Lower leg skin (tissue), 4 donors: ENCODE measurements around the gene CUTA. TPM values are rescaled to one million over a fixed set of nuclear protein-coding genes. Genes with fewer than 3 reads are reported as not detected.

Source experiments
- DNase-seq, 2 donors: peaks; one replicate each; pipeline ENCODE4 v3.0.0-alpha.2; 2019; ENCODE audit warnings: low spot score in 2 of 2
- H3K4me3 ChIP-seq: fragments of 200-600 bp; sonication (generic); 2 replicates; pipeline ENCODE4 v1.5.1; 2017; ENCODE audit warnings: mild to moderate bottlenecking, low read depth; ENCODE audit not compliant: poor library complexity, severe bottlenecking
- CTCF ChIP-seq, 3 donors: fragments of 450-650 bp; IDR thresholded peaks; one replicate each; pipeline ENCODE4 v1.5.1; 2016; ENCODE audit warnings: antibody characterized with exemption in 3 of 3, mild to moderate bottlenecking in 3 of 3, moderate library complexity in 2 of 3
- POLR2A ChIP-seq, 2 donors: fragments of 450-650 bp; IDR thresholded peaks; one replicate each; pipeline ENCODE4 v1.6.1; 2016 to 2017; ENCODE audit warnings: antibody characterized with exemption in 2 of 2, mild to moderate bottlenecking in 1 of 2, moderate library complexity in 1 of 2
- WGBS, 2 donors: methylation state at CpG; one replicate each; pipeline ENCODE4 v1.1.5; 2018; 5-methylcytosine and 5-hydroxymethylcytosine counted together
- intact Hi-C: fragments of 100-400 bp; cut with DNase I; formaldehyde crosslinking; loops from one replicate; pipeline ENCODE4 v1.15.0; 2023; ENCODE audit warnings: low total_unique reads
- total RNA-seq, 4 donors: library from RNA; depleted of rRNA; stranded (reverse); fragments of >200 nt; gene quantifications; one replicate each; pipeline ENCODE4 v1.1.0, GENCODE V29; 2016

Gene CUTA
- total RNA-seq, 4 donors from 2014 or later, result 96.5 to 162 (median 153) TPM

- intact Hi-C loops, result no loop called here
- 66 to 71% methylated on average over 3 of the region's 3 CpGs for WGBS, 2 donors
- no peak overlapping the region for H3K4me3 ChIP-seq
- DNase-seq, result no peak
- TF ChIP-seq CTCF (IDR thresholded peaks at IDR 0.05), result no peak
- no peak for TF ChIP-seq POLR2A (IDR thresholded peaks at IDR 0.05)
Measured at GRCh38 chr6:33450434-33450833, 32.5 kb upstream of the CUTA start.

- intact Hi-C loops, result no loop called here
- TF ChIP-seq POLR2A (IDR thresholded peaks at IDR 0.05) (no peak), CTCF (IDR thresholded peaks at IDR 0.05) (no peak)
- no peak for DNase-seq
- WGBS, 2 donors, result 91 to 95% methylated on average over 10 of the region's 10 CpGs
- no peak overlapping the region for H3K4me3 ChIP-seq
Measured at GRCh38 chr6:33446356-33446755, 28.4 kb upstream of the CUTA start.

- 79 to 84% methylated on average over 3 of the region's 3 CpGs for WGBS, 2 donors
- H3K4me3 ChIP-seq, result no peak overlapping the region
- intact Hi-C loops, result no loop called here
- no peak for TF ChIP-seq CTCF (IDR thresholded peaks at IDR 0.05)
- TF ChIP-seq POLR2A (IDR thresholded peaks at IDR 0.05), result no peak
- no peak for DNase-seq
Measured at GRCh38 chr6:33445119-33445603, 27.3 kb upstream of the CUTA start.

DNA sequence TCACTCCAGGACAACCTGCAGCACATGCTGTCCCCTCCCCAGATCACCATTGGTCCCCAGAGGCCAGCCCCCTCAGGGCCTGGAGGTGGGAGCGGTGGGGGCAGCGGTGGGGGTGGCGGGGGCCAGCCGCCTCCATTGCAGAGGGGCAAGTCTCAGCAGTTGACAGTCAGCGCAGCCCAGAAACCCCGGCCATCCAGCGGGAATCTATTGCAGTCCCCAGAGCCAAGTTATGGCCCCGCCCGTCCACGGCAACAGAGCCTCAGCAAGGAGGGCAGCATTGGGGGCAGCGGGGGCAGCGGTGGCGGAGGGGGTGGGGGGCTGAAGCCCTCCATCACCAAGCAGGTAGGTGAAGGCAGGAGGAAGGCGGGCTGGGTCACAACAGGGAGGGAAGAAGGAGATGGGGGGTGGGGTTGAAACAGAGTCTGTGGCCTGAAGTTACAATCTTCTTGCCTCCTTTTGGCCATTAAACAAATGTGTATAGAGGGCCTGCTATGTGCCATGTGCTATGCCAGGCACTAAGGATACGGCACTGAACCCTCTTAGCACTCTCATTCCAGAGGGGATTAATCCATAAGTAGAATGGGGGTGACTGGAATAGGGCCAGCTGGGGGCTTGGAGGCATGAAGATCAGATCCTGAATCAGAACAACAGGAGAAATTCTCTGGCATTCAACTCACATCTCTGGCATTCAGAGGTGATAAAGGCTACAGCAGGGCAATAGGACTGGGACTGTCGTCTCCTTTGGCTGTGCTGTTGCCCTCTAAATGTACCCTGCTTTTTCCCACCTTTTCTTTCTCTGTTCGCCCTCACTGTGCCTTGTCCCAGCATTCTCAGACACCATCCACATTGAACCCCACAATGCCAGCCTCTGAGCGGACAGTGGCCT lies 26.0 kb upstream of the CUTA start:
- intact Hi-C loops, result no loop called here
- DNase-seq, result no peak
- TF ChIP-seq POLR2A (IDR thresholded peaks at IDR 0.05), result no peak
- TF ChIP-seq CTCF (IDR thresholded peaks at IDR 0.05), result no peak
- 86 to 91% methylated on average over 17 to 18 of the region's 18 CpGs for WGBS, 2 donors
- no peak overlapping the region for H3K4me3 ChIP-seq

- intact Hi-C loops, result no loop called here
- TF ChIP-seq CTCF (IDR thresholded peaks at IDR 0.05), result no peak
- no peak for TF ChIP-seq POLR2A (IDR thresholded peaks at IDR 0.05)
- no peak for DNase-seq
- 91 to 95% methylated on average over 10 to 13 of the region's 17 CpGs for WGBS, 2 donors
- no peak overlapping the region for H3K4me3 ChIP-seq
Measured at GRCh38 chr6:33443025-33443424, 25.1 kb upstream of the CUTA start.
